ENCODE data around the gene CDR2. TPM values are rescaled to one million over a fixed set of nuclear protein-coding genes. Genes with fewer than 3 reads are reported as not detected.

CDR2 gene
- total and polyA plus RNA-seq, 2 of the 13 experiments (the other 11 are each of a cell fraction or from before 2014, with no cell fraction given) = 59.0 to 78.9 TPM

DNA sequence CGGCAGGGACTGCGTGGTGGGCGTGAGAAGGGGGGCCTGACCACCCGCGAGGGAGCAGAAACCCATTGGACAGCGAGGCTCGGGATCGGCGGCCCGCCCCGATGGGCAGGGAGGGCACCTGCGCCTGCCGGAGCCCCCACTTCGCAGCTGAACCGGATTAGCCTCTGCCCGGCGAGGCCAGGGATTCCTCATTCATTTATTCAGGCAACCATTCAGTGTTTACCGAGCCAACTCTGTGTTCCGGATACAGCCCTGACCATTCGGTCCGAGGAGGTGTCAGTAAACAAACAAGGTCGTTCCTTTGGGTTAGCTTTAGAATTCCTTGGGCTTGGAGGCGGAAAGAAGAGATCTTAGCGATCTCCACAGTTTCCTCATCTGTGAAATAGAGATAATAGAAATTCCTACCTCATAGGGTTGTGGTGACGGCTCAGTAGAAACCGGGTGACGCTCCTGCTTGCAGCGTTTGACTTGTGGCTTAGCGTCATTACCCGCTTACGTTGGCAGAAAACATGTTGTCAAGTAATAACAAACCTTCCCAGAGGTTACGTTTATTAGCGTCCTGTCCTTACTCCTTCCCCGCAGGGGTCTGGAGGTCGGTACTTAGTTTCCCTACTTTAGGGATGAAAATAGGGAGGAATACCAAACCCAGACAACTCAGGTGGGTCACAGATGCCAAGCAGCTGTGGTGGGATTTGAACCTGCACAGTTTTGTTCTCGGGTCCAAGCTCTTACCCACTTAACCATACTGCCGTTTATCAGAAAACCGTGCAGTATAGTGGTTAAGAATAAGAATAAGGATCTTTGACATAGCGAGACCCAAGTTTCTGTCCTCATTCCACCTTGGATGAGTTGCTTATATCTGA lies 76.3 kb downstream of the CDR2 start (continued):
- TF ChIP-seq, protein P1, sequence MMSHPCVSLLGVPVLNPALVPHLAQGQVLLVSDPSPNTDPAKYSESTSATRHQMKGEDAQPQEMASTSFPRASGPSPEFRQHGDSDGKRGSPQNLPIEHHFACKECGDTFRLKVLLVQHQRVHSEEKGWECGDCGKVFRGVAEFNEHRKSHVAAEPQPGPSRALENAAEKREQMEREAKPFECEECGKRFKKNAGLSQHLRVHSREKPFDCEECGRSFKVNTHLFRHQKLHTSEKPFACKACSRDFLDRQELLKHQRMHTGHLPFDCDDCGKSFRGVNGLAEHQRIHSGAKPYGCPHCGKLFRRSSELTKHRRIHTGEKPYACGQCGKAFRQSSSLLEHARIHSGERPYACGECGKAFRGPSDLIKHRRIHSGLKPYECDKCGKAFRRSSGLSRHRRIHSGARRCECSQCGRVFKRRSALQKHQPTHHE (CRISPR knock-in tag; IDR thresholded peaks at IDR 0.05; ENCODE audit: borderline replicate concordance) = no peak
- TF ChIP-seq TCF7L2 (IDR thresholded peaks at IDR 0.05; ENCODE audit: low read depth, low read length) (no peak), RBM22 (optimal IDR thresholded peaks at IDR 0.05; ENCODE audit: low read length) (peak; percentile 100), KLF6 (CRISPR knock-in tag; IDR thresholded peaks at IDR 0.05) (peak; percentile 10), ZBTB38 (CRISPR knock-in tag; IDR thresholded peaks at IDR 0.05) (0 out of 2 replicates have a peak, but pooled peaks have one; percentile 50), ZNF562 (CRISPR knock-in tag; IDR thresholded peaks at IDR 0.05; ENCODE audit: borderline replicate concordance) (no peak), KDM4B (CRISPR knock-in tag; IDR thresholded peaks at IDR 0.05) (0 out of 2 replicates have a peak, but pooled peaks have one; percentile 1), ZSCAN21 (CRISPR knock-in tag; IDR thresholded peaks at IDR 0.05; ENCODE audit: borderline replicate concordance) (0 out of 2 replicates have a peak, but pooled peaks have one; percentile 81), SOX13 (IDR thresholded peaks at IDR 0.05) (0 out of 2 replicates have a peak, but pooled peaks have one; percentile 45), SOX13 (CRISPR knock-in tag; conservative IDR thresholded peaks at IDR 0.05 in 1 of 2, IDR thresholded peaks at IDR 0.05 in 1 of 2) (0 out of 4 replicates have a peak, but pooled peaks of 1 of the 2 experiments have one; percentile 82), ONECUT2 (CRISPR knock-in tag; IDR thresholded peaks at IDR 0.05) (0 out of 2 replicates have a peak, but pooled peaks have one; percentile 29), ZNF24 (IDR thresholded peaks at IDR 0.05) (peak; percentile 99), EP300 (IDR thresholded peaks at IDR 0.05; ENCODE audit: low read depth in 2 of 2, low read length in 2 of 2) (no peak), EP300 (CRISPR knock-in tag; IDR thresholded peaks at IDR 0.05; ENCODE audit: borderline replicate concordance) (no peak), FOXA1 (IDR thresholded peaks at IDR 0.05) (no peak), FOXA1 (CRISPR knock-in tag; IDR thresholded peaks at IDR 0.05) (peak; percentile 80), GFI1 (CRISPR knock-in tag; IDR thresholded peaks at IDR 0.05; ENCODE audit: borderline replicate concordance) (peak; percentile 66; the same call in 1 of the 2 replicates), CENPT (CRISPR knock-in tag; IDR thresholded peaks at IDR 0.05; ENCODE audit: low read depth) (peak; percentile 39), PHF21A (CRISPR knock-in tag; IDR thresholded peaks at IDR 0.05) (peak; percentile 39; the same call in 1 of the 2 replicates), ATF1 (CRISPR knock-in tag; IDR thresholded peaks at IDR 0.05) (peak; percentile 84), NCOA5 (CRISPR knock-in tag; IDR thresholded peaks at IDR 0.05) (peak; percentile 89), GATAD2A (CRISPR knock-in tag; IDR thresholded peaks at IDR 0.05) (peak; percentile 16), ZZZ3 (CRISPR knock-in tag; IDR thresholded peaks at IDR 0.05; ENCODE audit: borderline replicate concordance) (no peak), KMT2B (CRISPR knock-in tag; IDR thresholded peaks at IDR 0.05) (peak; percentile 63; the same call in 1 of the 2 replicates), MIXL1 (CRISPR knock-in tag; IDR thresholded peaks at IDR 0.05) (peak; percentile 72; the same call in 1 of the 2 replicates)
- TF ChIP-seq, protein P2, sequence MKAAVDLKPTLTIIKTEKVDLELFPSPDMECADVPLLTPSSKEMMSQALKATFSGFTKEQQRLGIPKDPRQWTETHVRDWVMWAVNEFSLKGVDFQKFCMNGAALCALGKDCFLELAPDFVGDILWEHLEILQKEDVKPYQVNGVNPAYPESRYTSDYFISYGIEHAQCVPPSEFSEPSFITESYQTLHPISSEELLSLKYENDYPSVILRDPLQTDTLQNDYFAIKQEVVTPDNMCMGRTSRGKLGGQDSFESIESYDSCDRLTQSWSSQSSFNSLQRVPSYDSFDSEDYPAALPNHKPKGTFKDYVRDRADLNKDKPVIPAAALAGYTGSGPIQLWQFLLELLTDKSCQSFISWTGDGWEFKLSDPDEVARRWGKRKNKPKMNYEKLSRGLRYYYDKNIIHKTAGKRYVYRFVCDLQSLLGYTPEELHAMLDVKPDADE (CRISPR knock-in tag; IDR thresholded peaks at IDR 0.05) = no peak
- TF ChIP-seq, protein P3, sequence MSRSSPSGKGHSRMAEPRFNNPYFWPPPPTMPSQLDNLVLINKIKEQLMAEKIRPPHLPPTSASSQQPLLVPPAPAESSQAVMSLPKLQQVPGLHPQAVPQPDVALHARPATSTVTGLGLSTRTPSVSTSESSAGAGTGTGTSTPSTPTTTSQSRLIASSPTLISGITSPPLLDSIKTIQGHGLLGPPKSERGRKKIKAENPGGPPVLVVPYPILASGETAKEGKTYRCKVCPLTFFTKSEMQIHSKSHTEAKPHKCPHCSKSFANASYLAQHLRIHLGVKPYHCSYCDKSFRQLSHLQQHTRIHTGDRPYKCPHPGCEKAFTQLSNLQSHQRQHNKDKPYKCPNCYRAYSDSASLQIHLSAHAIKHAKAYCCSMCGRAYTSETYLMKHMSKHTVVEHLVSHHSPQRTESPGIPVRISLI (CRISPR knock-in tag; IDR thresholded peaks at IDR 0.05; ENCODE audit: borderline replicate concordance) = 0 out of 2 replicates have a peak, but pooled peaks have one; percentile 10
- TF ChIP-seq, protein P4, sequence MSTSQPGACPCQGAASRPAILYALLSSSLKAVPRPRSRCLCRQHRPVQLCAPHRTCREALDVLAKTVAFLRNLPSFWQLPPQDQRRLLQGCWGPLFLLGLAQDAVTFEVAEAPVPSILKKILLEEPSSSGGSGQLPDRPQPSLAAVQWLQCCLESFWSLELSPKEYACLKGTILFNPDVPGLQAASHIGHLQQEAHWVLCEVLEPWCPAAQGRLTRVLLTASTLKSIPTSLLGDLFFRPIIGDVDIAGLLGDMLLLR (CRISPR knock-in tag; IDR thresholded peaks at IDR 0.05) = no peak

Data from HepG2 (cell line).